Neuronal stem cell (in vitro differentiated cells): ENCODE data around the gene STIM1.

Source experiments
- DNase-seq: peaks from one replicate; pipeline ENCODE4 v3.0.0-alpha.2; 2013; ENCODE audit warnings: low spot score
- H2AFZ ChIP-seq: one replicate; pipeline ENCODE4 v1.6.1; 2013; ENCODE audit warnings: mild to moderate bottlenecking, low read length, inconsistent platforms
- H2AK5ac ChIP-seq: 2 replicates; pipeline ENCODE4 v1.6.1; 2013; ENCODE audit warnings: low read depth, mild to moderate bottlenecking, inconsistent platforms, low read length, moderate library complexity, mixed read lengths
- H2BK120ac ChIP-seq: 2 replicates; pipeline ENCODE4 v1.6.1; 2013; ENCODE audit warnings: low read depth, mild to moderate bottlenecking, inconsistent platforms, low read length, moderate library complexity, mixed read lengths
- H2BK12ac ChIP-seq: one replicate; pipeline ENCODE4 v1.6.1; 2013; ENCODE audit warnings: low read length, inconsistent platforms
- H2BK15ac ChIP-seq: 2 replicates; pipeline ENCODE4 v1.6.1; 2013; ENCODE audit warnings: mild to moderate bottlenecking, low read length, inconsistent platforms, mixed read lengths
- H2BK5ac ChIP-seq: one replicate; pipeline ENCODE4 v1.6.1; 2013; ENCODE audit warnings: inconsistent platforms, mild to moderate bottlenecking, low read length, moderate library complexity
- H3K14ac ChIP-seq: one replicate; pipeline ENCODE4 v1.6.1; 2013; ENCODE audit warnings: low read length, inconsistent platforms
- H3K18ac ChIP-seq: 2 replicates; pipeline ENCODE4 v1.6.1; 2013; ENCODE audit warnings: low read length, inconsistent platforms
- H3K23ac ChIP-seq: 2 replicates; pipeline ENCODE4 v1.6.1; 2013; ENCODE audit warnings: low read depth, mild to moderate bottlenecking, mixed read lengths, low read length, inconsistent platforms; ENCODE audit not compliant: poor library complexity
- H3K27ac ChIP-seq: replicated peaks from 3 replicates; pipeline ENCODE4 v1.5.1; 2013; ENCODE audit warnings: low read length, inconsistent platforms
- H3K27me3 ChIP-seq, 3 experiments: 2 replicates each; pipeline ENCODE4 v1.6.1; 2013; ENCODE audit warnings: low read length in 3 of 3, mild to moderate bottlenecking in 2 of 3, inconsistent platforms in 1 of 3, low read depth in 1 of 3, mixed read lengths in 1 of 3, moderate library complexity in 1 of 3; ENCODE audit not compliant: control insufficient read depth in 3 of 3, insufficient read depth in 3 of 3
- H3K36me3 ChIP-seq, 2 donors: replicated peaks in 1 of 2; 2 replicates each; pipeline ENCODE4 v1.6.1; 2013; ENCODE audit warnings: low read length in 2 of 2; ENCODE audit not compliant: control insufficient read depth in 2 of 2, insufficient read depth in 2 of 2
- H3K4ac ChIP-seq: 2 replicates; pipeline ENCODE4 v1.6.1; 2013; ENCODE audit warnings: inconsistent platforms, mild to moderate bottlenecking, low read length, moderate library complexity
- H3K4me1 ChIP-seq, 2 donors: 1 replicate in 1 of 2; 2 replicates in 1 of 2; pipeline ENCODE4 v1.6.1; 2013; ENCODE audit warnings: low read length in 2 of 2, low read depth in 1 of 2; ENCODE audit not compliant: control insufficient read depth in 2 of 2, insufficient read depth in 1 of 2
- H3K4me2 ChIP-seq: one replicate; pipeline ENCODE4 v1.6.1; 2013; ENCODE audit warnings: mild to moderate bottlenecking, low read length, inconsistent platforms; ENCODE audit not compliant: insufficient read depth, poor library complexity, severe bottlenecking
- H3K4me3 ChIP-seq, 2 donors: 2 replicates each; pipeline ENCODE4 v1.5.1; 2013; ENCODE audit warnings: low read length in 2 of 2, mild to moderate bottlenecking in 2 of 2, inconsistent platforms in 1 of 2, moderate library complexity in 1 of 2
- H3K79me1 ChIP-seq: one replicate; pipeline ENCODE4 v1.6.1; 2013; ENCODE audit warnings: low read depth, mild to moderate bottlenecking, inconsistent platforms, low read length, moderate library complexity
- H3K9ac ChIP-seq: one replicate; pipeline ENCODE4 v1.6.1; 2013; ENCODE audit warnings: mild to moderate bottlenecking, low read depth, low read length, inconsistent platforms; ENCODE audit not compliant: poor library complexity
- H3K9me3 ChIP-seq, 2 donors: replicated peaks in 1 of 2; 2 replicates each; pipeline versions ENCODE3 to v1.6.1; 2013; ENCODE audit warnings: low read length in 2 of 2, mild to moderate bottlenecking in 2 of 2, inconsistent platforms in 1 of 2, low read depth in 1 of 2, mixed read lengths in 1 of 2, moderate library complexity in 1 of 2; ENCODE audit not compliant: control insufficient read depth in 2 of 2, insufficient read depth in 1 of 2
- H4K8ac ChIP-seq: one replicate; pipeline ENCODE4 v1.6.1; 2013; ENCODE audit warnings: low read depth, mild to moderate bottlenecking, inconsistent platforms, low read length, moderate library complexity
- H4K91ac ChIP-seq: one replicate; pipeline ENCODE4 v1.6.1; 2013; ENCODE audit warnings: low read length, low read depth, mild to moderate bottlenecking, inconsistent platforms; ENCODE audit not compliant: poor library complexity
- WGBS, 2 donors: extraction: QIAGEN DNeasy Blood & Tissue Kit; methylation state at CpG; one replicate each; pipeline ENCODE4 v1.1.7; 2013; ENCODE audit warnings: missing lambda C conversion rate in 2 of 2, mixed read lengths in 1 of 2; ENCODE audit not compliant: insufficient read length in 2 of 2, insufficient replicate concordance in 1 of 2; ENCODE audit errors: extremely low coverage in 2 of 2; 5-methylcytosine and 5-hydroxymethylcytosine counted together

STIM1 gene

GRCh38 chr11:4059424-4059823, 204.0 kb downstream of the STIM1 start:
- Histone ChIP-seq H3K23ac (no peak overlapping the region), H4K91ac (no peak overlapping the region), H3K18ac (no peak overlapping the region), H3K14ac (no peak overlapping the region), H3K4me2 (no peak overlapping the region), H2BK15ac (no peak overlapping the region), H2AFZ (no peak overlapping the region), H2BK5ac (no peak overlapping the region), H3K79me1 (no peaks in the 10 kb centered on the region), H4K8ac (no peak overlapping the region), H3K27ac (no peak overlapping the region), H3K9me3 (no peaks in the 10 kb centered on the region), H2AK5ac (no peak overlapping the region), H3K36me3 (peaks cover 0 to 28% of the 10 kb centered on the region in 2 donors), H2BK120ac (no peak overlapping the region), H3K4me1 (peaks cover under 1 to 3% of the 10 kb centered on the region in 2 donors), H3K9ac (no peak overlapping the region), H3K4ac (no peak overlapping the region), H2BK12ac (no peak overlapping the region), H3K4me3 (no peak overlapping the region), H3K27me3 (no peaks in the 10 kb centered on the region)
- WGBS, 2 donors = no CpG with 5 or more reads among the region's 1 CpG
- DNase-seq = no peak

GRCh38 chr11:4060182-4060923, 204.9 kb downstream of the STIM1 start:
- WGBS, 2 donors = no CpG with 5 or more reads among the region's 4 CpGs
- no peaks in the 10 kb centered on the region for H3K9me3 ChIP-seq

GRCh38 chr11:4061700-4062099, 206.2 kb downstream of the STIM1 start:
- Histone ChIP-seq H3K27me3 (no peaks in the 10 kb centered on the region), H2BK120ac (no peak overlapping the region), H2BK15ac (no peak overlapping the region), H2BK5ac (no peak overlapping the region), H3K9ac (no peak overlapping the region), H3K9me3 (no peaks in the 10 kb centered on the region), H4K8ac (no peak overlapping the region), H3K36me3 (peaks cover 0 to 28% of the 10 kb centered on the region in 2 donors), H2AFZ (no peak overlapping the region), H3K4me2 (no peak overlapping the region), H3K4me3 (no peak overlapping the region), H3K79me1 (no peaks in the 10 kb centered on the region), H3K14ac (no peak overlapping the region), H3K18ac (no peak overlapping the region), H3K23ac (no peak overlapping the region), H3K4me1 (peaks cover 6 to 9% of the 10 kb centered on the region in 2 donors), H2BK12ac (no peak overlapping the region), H4K91ac (no peak overlapping the region), H2AK5ac (no peak overlapping the region), H3K4ac (no peak overlapping the region), H3K27ac (no peak overlapping the region)
- no CpG with 5 or more reads among the region's 1 CpG for WGBS, 2 donors
- DNase-seq = no peak

More at GRCh38 chr11:4060182-4060923, 204.9 kb downstream of the STIM1 start:
- Histone ChIP-seq H2BK5ac (no peak overlapping the region), H4K8ac (no peak overlapping the region), H3K4me3 (no peak overlapping the region), H3K4me2 (no peak overlapping the region), H3K9ac (no peak overlapping the region), H2BK120ac (no peak overlapping the region), H3K4ac (no peak overlapping the region), H2BK15ac (no peak overlapping the region), H3K36me3 (peaks cover 0 to 28% of the 10 kb centered on the region in 2 donors), H3K14ac (no peak overlapping the region), H3K79me1 (no peaks in the 10 kb centered on the region), H3K27ac (no peak overlapping the region), H3K23ac (no peak overlapping the region), H2AFZ (no peak overlapping the region), H3K27me3 (no peaks in the 10 kb centered on the region), H2BK12ac (no peak overlapping the region), H2AK5ac (no peak overlapping the region), H3K18ac (no peak overlapping the region), H4K91ac (no peak overlapping the region), H3K4me1 (peaks cover 3 to 5% of the 10 kb centered on the region in 2 donors)
- no peak for DNase-seq

GRCh38 chr11:4063348-4063747, 207.9 kb downstream of the STIM1 start:
- H3K36me3 ChIP-seq = peaks cover 0 to 28% of the 10 kb centered on the region in 2 donors
- H3K9ac ChIP-seq = no peak overlapping the region
- no CpG with 5 or more reads among the region's 3 CpGs for WGBS, 2 donors
- peaks cover 3 to 9% of the 10 kb centered on the region in 2 donors for H3K4me1 ChIP-seq
- H3K4me3 ChIP-seq = no peak overlapping the region
- H3K4me2 ChIP-seq = no peak overlapping the region
- H3K27me3 ChIP-seq = no peaks in the 10 kb centered on the region
- H3K9me3 ChIP-seq = no peaks in the 10 kb centered on the region
- no peak overlapping the region for H3K18ac ChIP-seq
- no peak for DNase-seq
- H3K27ac ChIP-seq = no peak overlapping the region
- H4K91ac ChIP-seq = no peak overlapping the region
- H4K8ac ChIP-seq = no peak overlapping the region
- H3K4ac ChIP-seq = no peak overlapping the region
- no peak overlapping the region for H3K14ac ChIP-seq
- no peak overlapping the region for H2BK120ac ChIP-seq
- H2AFZ ChIP-seq = no peak overlapping the region
- H2BK15ac ChIP-seq = no peak overlapping the region
- no peak overlapping the region for H2BK12ac ChIP-seq
- H2AK5ac ChIP-seq = no peak overlapping the region
- H3K23ac ChIP-seq = no peak overlapping the region
- no peak overlapping the region for H2BK5ac ChIP-seq
- H3K79me1 ChIP-seq = no peaks in the 10 kb centered on the region
